ENCODE results near the gene CMTM1.

Gene CMTM1

DNA sequence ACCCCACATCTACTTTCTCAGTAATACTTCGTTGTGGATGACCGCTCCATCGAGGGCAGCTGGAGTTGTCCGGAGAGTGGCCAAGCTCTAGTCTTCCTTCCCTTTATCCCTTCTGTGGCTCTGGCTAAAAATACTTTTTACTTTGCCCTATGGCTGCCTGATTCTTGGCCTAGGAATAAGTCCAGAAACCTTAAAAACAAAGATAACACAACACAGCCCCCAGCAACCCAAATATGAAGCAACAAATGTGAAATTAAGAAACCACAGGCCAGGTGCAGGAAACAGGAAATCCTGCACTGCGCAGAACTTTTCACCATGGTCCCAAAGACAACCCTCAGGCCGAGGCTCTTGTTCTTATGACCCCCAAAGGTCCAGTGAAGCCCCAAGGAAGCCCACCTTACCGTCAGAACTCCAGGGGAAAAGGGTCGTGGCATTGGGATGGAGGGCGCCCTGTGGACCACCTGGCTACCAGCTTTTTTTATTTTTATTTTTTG is 42.3 kb upstream of the CMTM1 start:
- no peak overlapping the region for H2AFZ ChIP-seq (ENCODE audit: low read length)
- H3K4me1 ChIP-seq (ENCODE audit: insufficient read depth, low read length, poor library complexity, severe bottlenecking) = peaks cover 77% of the 10 kb centered on the region
- no peaks in the 10 kb centered on the region for H3K9me3 ChIP-seq (ENCODE audit: insufficient read depth, low read depth, low read length)
- H3K79me2 ChIP-seq (ENCODE audit: insufficient read depth, low read length) = peaks cover 8% of the 10 kb centered on the region; the same call in 1 of the 2 replicates
- H3K9me2 ChIP-seq (replicated peaks; ENCODE audit: low read depth, low read length) = no peaks in the 10 kb centered on the region
- H3K4me3 ChIP-seq (ENCODE audit: low read length, poor library complexity, severe bottlenecking) = peak overlapping the region; percentile 57
- H3F3A ChIP-seq (ENCODE audit: low read depth) = peaks cover 13% of the 10 kb centered on the region
- TF ChIP-seq, protein P1, sequence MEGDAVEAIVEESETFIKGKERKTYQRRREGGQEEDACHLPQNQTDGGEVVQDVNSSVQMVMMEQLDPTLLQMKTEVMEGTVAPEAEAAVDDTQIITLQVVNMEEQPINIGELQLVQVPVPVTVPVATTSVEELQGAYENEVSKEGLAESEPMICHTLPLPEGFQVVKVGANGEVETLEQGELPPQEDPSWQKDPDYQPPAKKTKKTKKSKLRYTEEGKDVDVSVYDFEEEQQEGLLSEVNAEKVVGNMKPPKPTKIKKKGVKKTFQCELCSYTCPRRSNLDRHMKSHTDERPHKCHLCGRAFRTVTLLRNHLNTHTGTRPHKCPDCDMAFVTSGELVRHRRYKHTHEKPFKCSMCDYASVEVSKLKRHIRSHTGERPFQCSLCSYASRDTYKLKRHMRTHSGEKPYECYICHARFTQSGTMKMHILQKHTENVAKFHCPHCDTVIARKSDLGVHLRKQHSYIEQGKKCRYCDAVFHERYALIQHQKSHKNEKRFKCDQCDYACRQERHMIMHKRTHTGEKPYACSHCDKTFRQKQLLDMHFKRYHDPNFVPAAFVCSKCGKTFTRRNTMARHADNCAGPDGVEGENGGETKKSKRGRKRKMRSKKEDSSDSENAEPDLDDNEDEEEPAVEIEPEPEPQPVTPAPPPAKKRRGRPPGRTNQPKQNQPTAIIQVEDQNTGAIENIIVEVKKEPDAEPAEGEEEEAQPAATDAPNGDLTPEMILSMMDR (conservative IDR thresholded peaks at IDR 0.05; ENCODE audit: low read length) = no peak
- TF ChIP-seq EZH2phosphoT487 (IDR thresholded peaks at IDR 0.05; ENCODE audit: borderline replicate concordance) = no peak
- H3K27me3 ChIP-seq (ENCODE audit: insufficient read depth, low read length, poor library complexity, severe bottlenecking) = no peaks in the 10 kb centered on the region
- peak overlapping the region; percentile 71 for H3K4me2 ChIP-seq (ENCODE audit: low read depth, low read length, poor library complexity, severe bottlenecking)
- H3K36me3 ChIP-seq (ENCODE audit: insufficient read depth, low read length) = peaks cover 5% of the 10 kb centered on the region; the same call in 1 of the 2 replicates
- H4K20me1 ChIP-seq (ENCODE audit: insufficient read depth, low read length, poor library complexity, severe bottlenecking) = no peaks in the 10 kb centered on the region
- H3K9ac ChIP-seq (ENCODE audit: low read depth, low read length, poor library complexity, severe bottlenecking) = peak overlapping the region; percentile 63

DNA sequence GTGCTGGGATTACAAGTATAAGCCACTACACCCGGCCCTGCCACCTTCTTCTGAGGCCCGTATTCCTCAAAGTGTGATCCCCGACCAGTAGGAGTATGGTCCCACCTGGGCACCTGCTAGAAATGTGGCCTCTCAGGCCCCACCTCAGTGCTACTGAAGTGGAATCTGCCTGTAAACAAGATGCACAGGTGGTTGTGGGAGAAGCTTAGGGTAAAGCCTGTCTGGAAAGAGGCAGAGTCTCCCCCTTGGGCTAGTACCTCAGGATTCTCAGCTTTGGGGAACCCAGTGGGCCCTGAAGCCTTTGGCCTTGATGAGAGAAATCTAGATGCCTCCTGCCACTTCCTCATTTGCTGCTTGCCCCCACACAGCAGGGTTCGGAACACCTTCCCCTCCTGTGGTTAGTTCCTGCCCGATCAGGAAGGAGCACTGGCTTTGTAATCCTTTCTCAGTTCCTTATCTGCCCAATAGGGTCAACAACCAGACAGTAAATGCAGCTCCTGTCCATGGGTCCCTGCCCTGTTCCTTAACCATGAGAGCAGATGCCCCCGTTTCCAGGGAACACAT is 41.6 kb upstream of the CMTM1 start:
- peaks cover 5% of the 10 kb centered on the region; the same call in 1 of the 2 replicates for H3K36me3 ChIP-seq (ENCODE audit: insufficient read depth, low read length)
- H3K4me3 ChIP-seq (ENCODE audit: low read length, poor library complexity, severe bottlenecking) = peak overlapping the region; percentile 57
- H3F3A ChIP-seq (ENCODE audit: low read depth) = peaks cover 13% of the 10 kb centered on the region
- peak overlapping the region; percentile 71 for H3K4me2 ChIP-seq (ENCODE audit: low read depth, low read length, poor library complexity, severe bottlenecking)
- H3K9ac ChIP-seq (ENCODE audit: low read depth, low read length, poor library complexity, severe bottlenecking) = peak overlapping the region; percentile 63
- no peaks in the 10 kb centered on the region for H3K9me3 ChIP-seq (ENCODE audit: insufficient read depth, low read depth, low read length)
- TF ChIP-seq, protein P1 (conservative IDR thresholded peaks at IDR 0.05; ENCODE audit: low read length) = peak; percentile 22; the same call in 1 of the 2 replicates
- no peak for TF ChIP-seq EZH2phosphoT487 (IDR thresholded peaks at IDR 0.05; ENCODE audit: borderline replicate concordance)
- no peaks in the 10 kb centered on the region for H4K20me1 ChIP-seq (ENCODE audit: insufficient read depth, low read length, poor library complexity, severe bottlenecking)
- peaks cover 74% of the 10 kb centered on the region for H3K4me1 ChIP-seq (ENCODE audit: insufficient read depth, low read length, poor library complexity, severe bottlenecking)
- H3K9me2 ChIP-seq (replicated peaks; ENCODE audit: low read depth, low read length) = no peaks in the 10 kb centered on the region
- H2AFZ ChIP-seq (ENCODE audit: low read length) = no peak overlapping the region
- H3K27me3 ChIP-seq (ENCODE audit: insufficient read depth, low read length, poor library complexity, severe bottlenecking) = no peaks in the 10 kb centered on the region
- peaks cover 6% of the 10 kb centered on the region; the same call in 1 of the 2 replicates for H3K79me2 ChIP-seq (ENCODE audit: insufficient read depth, low read length)

DNA sequence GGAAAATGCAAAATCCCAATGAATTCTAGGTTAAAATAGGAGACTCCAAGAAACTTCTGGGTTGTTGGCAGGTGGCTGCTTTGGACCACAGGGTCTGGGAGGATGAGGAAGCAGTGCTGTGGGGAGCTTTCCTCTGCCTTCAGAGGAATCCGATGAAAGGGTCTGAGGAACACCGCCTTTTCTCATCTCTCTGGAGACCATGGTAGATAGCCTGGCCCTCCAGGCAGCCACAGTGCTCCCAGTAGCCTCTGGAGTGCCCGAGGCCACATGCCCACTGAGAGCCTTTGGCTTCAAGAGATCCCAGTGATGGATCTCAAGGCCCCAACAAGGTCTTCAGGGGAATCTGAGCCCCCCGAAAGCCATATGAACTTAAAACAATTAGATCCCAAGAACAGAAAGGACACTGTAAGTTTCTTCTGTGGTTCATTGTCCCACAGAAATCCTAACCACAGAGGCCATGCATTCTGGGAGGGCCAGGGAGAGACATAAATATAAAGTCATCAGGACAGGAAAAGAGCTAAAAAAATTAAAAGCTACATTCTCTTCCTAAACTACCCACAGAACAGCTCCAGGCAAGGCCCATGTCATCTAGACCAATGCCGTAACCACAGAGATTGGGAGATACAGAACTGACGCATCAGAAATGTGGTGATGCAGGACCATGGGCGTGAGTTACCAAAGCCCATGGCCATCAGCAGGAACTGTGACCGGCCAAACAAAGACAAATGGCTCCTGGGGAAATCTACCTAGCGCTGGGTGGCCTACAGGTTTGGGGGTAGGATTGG is 40.7 kb upstream of the CMTM1 start:
- Histone ChIP-seq H3F3A (ENCODE audit: low read depth) (peaks cover 13% of the 10 kb centered on the region), H3K27me3 (ENCODE audit: insufficient read depth, low read length, poor library complexity, severe bottlenecking) (no peaks in the 10 kb centered on the region), H3K36me3 (ENCODE audit: insufficient read depth, low read length) (peaks cover 9% of the 10 kb centered on the region; the same call in 1 of the 2 replicates), H3K4me2 (ENCODE audit: low read depth, low read length, poor library complexity, severe bottlenecking) (peak overlapping the region; percentile 71), H3K4me1 (ENCODE audit: insufficient read depth, low read length, poor library complexity, severe bottlenecking) (peaks cover 65% of the 10 kb centered on the region), H3K4me3 (ENCODE audit: low read length, poor library complexity, severe bottlenecking) (peak overlapping the region; percentile 57), H3K9me3 (ENCODE audit: insufficient read depth, low read depth, low read length) (no peaks in the 10 kb centered on the region), H2AFZ (ENCODE audit: low read length) (no peak overlapping the region), H4K20me1 (ENCODE audit: insufficient read depth, low read length, poor library complexity, severe bottlenecking) (no peaks in the 10 kb centered on the region), H3K79me2 (ENCODE audit: insufficient read depth, low read length) (no peaks in the 10 kb centered on the region), H3K9me2 (replicated peaks; ENCODE audit: low read depth, low read length) (no peaks in the 10 kb centered on the region), H3K9ac (ENCODE audit: low read depth, low read length, poor library complexity, severe bottlenecking) (peak overlapping the region; percentile 63)
- TF ChIP-seq EZH2phosphoT487 (IDR thresholded peaks at IDR 0.05; ENCODE audit: borderline replicate concordance) = no peak
- TF ChIP-seq, protein P1 (conservative IDR thresholded peaks at IDR 0.05; ENCODE audit: low read length) = no peak
